ENCODE measurements around the gene DDX6. TPM values are rescaled to one million over a fixed set of nuclear protein-coding genes. Genes with fewer than 3 reads are reported as not detected.
"Not testable (repeated sequence)": the region's sequence is repeated elsewhere in the genome, so short reads cannot be mapped to it uniquely, and the experiment has no call there.

The DDX6 gene
- polyA plus RNA-seq, 1 donor: 157 TPM

- peak; percentile 86 for DNase-seq
These were observed 1.7 kb upstream of the DDX6 start for GRCh38 chr11:118792570-118793124.

GRCh38 chr11:118791961-118792569, 1.1 kb upstream of the DDX6 start:
- peak; percentile 22 for DNase-seq

DNA sequence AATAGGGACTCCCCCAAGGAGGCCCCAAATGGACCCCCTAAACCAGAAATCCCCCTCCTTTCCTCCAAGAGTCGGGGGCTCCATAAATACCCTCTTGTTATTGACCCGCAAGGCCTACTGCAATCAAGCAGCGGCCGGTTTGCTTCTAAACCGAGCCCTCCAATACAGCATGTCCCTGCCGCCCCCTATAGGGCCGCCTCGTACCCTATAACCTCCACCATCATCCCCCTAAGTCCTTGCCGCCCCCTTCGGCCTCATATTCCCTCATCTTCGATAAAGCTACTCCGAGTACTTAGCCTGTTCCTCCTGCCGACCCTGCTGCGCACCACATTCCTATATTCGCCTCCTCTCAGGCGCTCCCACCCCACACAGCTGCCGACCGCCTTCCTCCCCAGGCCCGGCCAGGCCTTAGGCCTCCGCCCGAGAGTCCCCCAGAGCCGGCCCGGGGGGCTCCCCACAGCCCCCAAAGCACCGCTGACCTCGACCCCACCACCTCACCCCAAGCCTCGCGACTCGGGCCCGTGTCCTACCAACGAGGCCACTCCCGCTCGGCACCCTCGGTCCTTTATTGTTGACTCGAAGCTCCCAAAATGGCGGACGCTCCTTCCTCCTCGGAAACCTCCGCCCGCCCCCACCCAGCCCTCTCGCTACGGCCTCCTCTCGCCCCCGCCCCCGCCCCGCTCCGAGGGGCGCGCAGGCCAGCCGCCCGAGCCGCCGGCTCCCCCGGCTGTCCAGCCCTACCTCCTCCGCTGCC, 430 bp downstream of the DDX6 start:
- peak; percentile 73 for DNase-seq

- peak; percentile 46 for DNase-seq
These were observed 1.2 kb downstream of the DDX6 start for GRCh38 chr11:118789501-118790356.

DNA sequence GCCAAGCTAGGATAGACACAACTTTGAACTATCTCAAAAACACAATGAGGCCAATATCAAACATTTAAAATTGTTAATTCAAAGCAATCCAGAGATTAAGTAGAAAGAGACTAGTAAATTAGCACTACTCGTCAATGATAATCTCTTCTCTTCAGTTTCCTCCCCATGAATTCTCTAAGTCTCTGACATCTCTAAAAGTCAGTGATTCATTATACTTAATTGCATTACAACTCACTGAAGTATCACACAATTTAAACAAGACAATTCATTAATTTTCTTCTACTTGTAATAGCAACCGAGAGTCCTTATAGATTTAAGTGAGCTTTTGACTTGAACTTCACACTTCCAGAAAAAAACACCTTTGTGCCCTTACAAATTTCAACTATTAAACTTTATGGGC, 4.3 kb downstream of the DDX6 start:
- DNase-seq: no peak

GRCh38 chr11:118785362-118785761, 5.6 kb downstream of the DDX6 start:
- no peak for DNase-seq

DNA sequence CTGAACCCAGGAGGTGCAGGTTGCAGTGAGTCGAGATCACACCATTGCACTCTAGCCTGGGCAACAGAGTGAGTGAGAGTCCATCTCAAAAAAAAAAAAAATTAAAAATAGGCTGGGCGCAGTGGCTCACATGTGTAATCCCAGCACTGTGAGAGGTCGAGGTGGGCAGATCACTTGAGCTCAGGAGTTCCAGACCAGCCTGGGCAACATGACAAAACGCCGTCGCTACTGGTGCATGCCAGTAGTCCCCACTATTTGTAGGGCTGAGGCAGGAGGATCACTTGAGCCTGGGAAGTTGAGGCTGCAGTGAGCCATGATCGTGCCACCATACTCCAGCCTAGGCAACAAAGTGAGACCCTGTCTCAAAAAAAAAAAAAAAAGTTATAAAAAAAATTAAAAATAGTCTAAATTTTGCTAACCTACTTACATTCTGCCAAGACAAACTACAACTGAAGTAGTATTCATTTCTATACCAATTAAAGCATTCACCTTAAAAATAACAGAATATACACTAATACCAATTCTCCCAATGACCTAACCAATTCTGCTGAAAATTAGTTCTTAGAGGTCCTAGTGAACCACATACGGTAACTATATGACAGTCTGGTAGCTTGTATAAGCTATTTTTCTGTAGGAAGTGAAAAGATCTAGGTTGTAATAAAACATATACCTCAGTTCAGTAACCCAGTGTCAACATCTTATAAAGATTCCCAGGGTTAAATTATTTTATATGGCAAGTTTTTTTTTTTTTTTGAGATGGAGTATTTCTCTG, 7.1 kb downstream of the DDX6 start:
- no peak for DNase-seq

- DNase-seq: not testable (repeated sequence)
These were observed 7.6 kb downstream of the DDX6 start for GRCh38 chr11:118783324-118783723.

- no peak for DNase-seq
These were observed 12.1 kb downstream of the DDX6 start for GRCh38 chr11:118778898-118779297.

DNA sequence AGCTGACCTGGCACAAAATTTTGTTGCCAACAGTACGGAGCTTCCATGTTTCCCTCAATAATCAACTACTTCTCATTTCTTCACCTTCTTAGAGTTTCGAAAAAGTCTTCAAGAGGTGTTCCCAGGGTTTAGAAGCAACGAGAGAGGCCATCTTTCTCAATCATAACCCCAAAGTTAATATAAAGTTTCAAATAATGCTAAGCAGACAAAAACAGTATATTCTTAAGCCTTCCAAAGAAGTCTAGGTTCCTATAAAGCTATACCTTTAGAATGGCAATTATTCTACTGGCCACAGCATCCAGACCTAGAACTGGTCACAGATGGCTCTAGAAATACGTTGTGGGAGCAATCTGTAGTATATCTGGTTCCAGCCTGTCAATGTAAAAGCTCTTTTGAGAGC, 16.9 kb downstream of the DDX6 start:
- no peak for DNase-seq

DNA sequence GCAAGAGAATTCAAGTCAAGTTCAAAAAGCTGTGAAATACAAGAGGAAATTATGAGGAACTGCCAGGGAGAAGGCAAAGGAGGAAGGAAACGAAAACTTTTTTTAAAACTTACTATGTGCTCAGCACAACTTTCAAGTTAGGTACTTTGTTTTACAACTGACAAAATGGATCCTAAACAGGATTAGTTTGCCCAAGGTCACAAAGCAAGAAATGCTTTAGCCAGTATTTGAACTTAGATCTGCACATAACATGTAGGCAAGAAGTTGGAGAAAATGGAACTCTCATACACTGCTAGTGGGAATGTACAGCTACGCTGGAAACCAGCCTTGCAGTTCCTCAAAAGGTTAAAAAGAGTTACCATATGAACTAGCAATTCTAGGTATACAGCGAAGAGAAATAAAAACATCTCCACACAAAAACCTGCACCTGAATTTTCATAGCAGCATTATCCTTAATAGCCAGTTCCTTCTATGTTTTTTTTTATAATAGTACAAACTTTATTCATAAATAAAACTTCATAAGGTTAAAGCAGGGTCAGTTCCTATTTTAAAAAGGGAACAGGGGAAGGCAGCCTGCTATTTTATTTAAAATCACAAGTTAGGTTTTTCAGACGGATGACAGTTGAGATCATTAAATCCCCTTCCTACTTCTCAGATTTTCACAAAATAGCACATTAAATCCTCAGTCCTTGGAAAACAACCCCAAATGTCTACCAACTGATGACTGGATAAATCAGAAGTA, 19.2 kb downstream of the DDX6 start:
- no peak for DNase-seq

- DNase-seq: no peak
These were observed 22.3 kb downstream of the DDX6 start for GRCh38 chr11:118768690-118769089.

DNA sequence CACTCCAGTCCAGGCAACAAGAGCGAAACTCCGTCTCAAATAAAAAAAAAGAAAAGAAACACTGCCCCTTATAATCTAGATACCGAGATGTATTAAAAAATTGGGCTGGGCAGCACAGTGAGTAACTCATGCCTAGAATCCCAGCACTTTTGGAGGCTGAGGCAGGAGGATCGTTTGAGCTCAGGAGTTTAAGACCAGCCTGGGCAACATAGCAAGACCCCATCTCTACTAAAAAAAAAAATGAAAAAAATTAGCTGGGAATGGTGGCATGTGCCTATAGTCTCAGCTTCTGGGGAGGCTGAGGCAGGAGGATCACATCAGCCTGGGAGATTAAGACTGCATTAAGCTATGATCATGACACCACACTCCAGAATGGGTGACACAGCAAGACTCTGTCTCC, 24.9 kb downstream of the DDX6 start:
- DNase-seq: no peak

GRCh38 chr11:118765095-118765691, 25.8 kb downstream of the DDX6 start:
- DNase-seq: not testable (repeated sequence)

DNA sequence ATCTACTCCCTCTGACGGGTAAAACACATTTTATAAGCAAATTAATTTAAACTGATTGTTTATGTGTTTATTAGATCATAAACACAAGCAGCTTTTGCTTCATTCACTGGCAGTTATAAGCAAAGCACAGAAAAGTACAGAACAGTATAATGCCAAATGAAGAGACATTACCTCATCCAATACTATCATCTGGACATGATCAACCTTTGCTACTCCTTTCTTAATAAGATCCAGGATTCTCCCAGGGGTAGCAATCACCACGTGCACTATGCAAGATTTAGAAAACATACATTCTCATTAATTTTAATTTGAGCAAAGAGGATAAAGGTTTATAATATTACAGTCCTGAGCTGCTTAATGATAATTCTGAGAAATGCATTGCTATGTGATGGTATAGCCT, 27.9 kb downstream of the DDX6 start:
- no peak for DNase-seq

DNA sequence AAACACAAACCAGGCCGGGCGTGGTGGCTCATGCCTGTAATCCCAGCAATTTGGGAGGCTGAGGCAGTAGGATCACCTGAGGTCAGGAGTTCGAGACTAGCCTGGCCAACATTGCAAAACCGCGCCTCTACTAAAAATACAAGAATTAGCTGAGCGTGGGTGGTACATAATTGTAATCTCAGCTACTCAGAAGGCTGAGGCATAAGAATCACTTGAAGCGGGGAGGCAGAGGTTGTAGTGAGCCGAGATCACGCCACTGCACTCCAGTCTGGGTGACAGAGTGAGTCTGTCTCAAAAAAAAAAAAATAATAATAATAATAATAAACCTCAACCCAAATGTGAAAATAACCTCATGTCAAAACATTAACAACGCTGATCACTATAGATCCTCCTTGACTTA, 29.0 kb downstream of the DDX6 start:
- not testable (repeated sequence) for DNase-seq

- DNase-seq: no peak
These were observed 33.0 kb downstream of the DDX6 start for GRCh38 chr11:118757876-118758399.

- DNase-seq: no peak
These were observed 38.3 kb downstream of the DDX6 start for GRCh38 chr11:118752654-118753053.

GRCh38 chr11:118749429-118749828, 41.5 kb downstream of the DDX6 start:
- DNase-seq: no peak

DNA sequence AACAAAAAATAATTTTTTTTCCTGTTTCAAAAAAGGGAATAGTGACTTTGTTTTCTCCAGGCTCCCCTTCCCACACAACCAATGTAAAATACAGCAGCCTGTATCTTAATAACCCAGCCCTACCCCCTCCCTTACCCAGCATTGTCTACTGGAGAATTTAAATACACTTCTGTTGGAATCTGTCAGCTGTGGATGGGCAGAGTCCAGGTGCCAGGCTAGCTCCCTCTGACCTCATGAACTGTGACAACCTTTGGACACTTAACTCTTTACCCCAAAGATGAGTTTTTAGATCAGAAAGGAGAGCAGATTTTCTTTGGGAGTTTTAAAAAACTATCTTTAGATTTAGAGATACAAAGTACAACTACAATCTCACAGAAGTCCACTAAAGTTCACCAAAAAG, 42.9 kb downstream of the DDX6 start:
- DNase-seq: no peak
